Gastroesophageal sphincter (tissue), 3 donors: ENCODE data around the gene CACNA2D3.

Experiments
- POLR2A ChIP-seq, 2 donors: fragments of 450-650 bp; IDR thresholded peaks; one replicate each; pipeline ENCODE4 v1.6.1; 2017; ENCODE audit warnings: antibody characterized with exemption in 2 of 2, mild to moderate bottlenecking in 2 of 2, moderate library complexity in 1 of 2
- POLR2AphosphoS5 ChIP-seq: sonication (generic); formaldehyde crosslinking; IDR thresholded peaks from one replicate; pipeline ENCODE4 v1.6.1; 2017; ENCODE audit warnings: antibody characterized with exemption
- TF ChIP-seq, protein P1 (sequence below), 4 experiments: fragments of 200-600 bp in 2 of 4; fragments of 450-650 bp in 2 of 4; sonication (generic) in 1 of 4; IDR thresholded peaks; one replicate each; pipeline ENCODE4 v1.5.1; 2017 to 2019; ENCODE audit warnings: antibody characterized with exemption in 4 of 4, mild to moderate bottlenecking in 2 of 4, moderate library complexity in 2 of 4

DNA sequence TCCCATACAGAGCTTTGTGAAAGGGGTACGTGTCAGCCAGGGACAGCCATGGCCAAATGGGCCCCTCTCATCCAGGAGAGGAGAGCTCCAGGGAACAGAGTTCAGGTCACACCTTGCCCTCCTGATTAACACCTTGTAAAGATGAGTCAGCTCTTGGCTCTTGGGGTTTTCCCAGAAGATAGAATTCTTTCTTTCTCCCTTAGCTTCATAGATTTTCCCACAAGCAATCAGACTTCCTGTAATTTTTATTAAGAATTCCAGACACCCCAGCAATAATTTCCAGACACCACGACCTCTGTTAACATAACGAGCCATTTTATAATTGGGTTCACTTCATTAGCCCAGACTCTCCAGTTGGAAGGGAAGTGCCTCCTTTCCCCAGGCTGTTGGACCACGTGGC, 719.1 kb downstream of the CACNA2D3 start:
- TF ChIP-seq POLR2A (IDR thresholded peaks at IDR 0.05): no peak
- TF ChIP-seq, protein P1, sequence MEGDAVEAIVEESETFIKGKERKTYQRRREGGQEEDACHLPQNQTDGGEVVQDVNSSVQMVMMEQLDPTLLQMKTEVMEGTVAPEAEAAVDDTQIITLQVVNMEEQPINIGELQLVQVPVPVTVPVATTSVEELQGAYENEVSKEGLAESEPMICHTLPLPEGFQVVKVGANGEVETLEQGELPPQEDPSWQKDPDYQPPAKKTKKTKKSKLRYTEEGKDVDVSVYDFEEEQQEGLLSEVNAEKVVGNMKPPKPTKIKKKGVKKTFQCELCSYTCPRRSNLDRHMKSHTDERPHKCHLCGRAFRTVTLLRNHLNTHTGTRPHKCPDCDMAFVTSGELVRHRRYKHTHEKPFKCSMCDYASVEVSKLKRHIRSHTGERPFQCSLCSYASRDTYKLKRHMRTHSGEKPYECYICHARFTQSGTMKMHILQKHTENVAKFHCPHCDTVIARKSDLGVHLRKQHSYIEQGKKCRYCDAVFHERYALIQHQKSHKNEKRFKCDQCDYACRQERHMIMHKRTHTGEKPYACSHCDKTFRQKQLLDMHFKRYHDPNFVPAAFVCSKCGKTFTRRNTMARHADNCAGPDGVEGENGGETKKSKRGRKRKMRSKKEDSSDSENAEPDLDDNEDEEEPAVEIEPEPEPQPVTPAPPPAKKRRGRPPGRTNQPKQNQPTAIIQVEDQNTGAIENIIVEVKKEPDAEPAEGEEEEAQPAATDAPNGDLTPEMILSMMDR (IDR thresholded peaks at IDR 0.05): no peak
- no peak for TF ChIP-seq POLR2AphosphoS5
